HepG2 (cell line): ENCODE measurements around the gene ALDH3A2. TPM values are rescaled to one million over a fixed set of nuclear protein-coding genes. Genes with fewer than 3 reads are reported as not detected.

Source experiments
- ATAC-seq: fragments of 200-7000 bp; cut with Tn5 transposase; 3 replicates; pipeline ENCODE4 v1.9.1; 2020; ENCODE audit warnings: mild to moderate bottlenecking, moderate library complexity
- BruUV-seq: library from RNA; stranded (reverse); fragments of 400-500 nt; replicated peaks from 2 replicates; lab custom pipeline; 2021; lab: Mats Ljungman, UMichigan
- CTCF ChIA-PET: fragments of 300-600 bp; formaldehyde crosslinking; extraction: SDS; loops from one replicate; lab custom pipeline; 2021; ENCODE audit warnings: low total read pairs, inconsistent platforms, low intra/inter-chr PET ratio; lab: Yijun Ruan, JAX
- POLR2A ChIA-PET: fragments of 350-600 bp; sonication (Branson Sonifier 250); formaldehyde crosslinking; loops from one replicate; lab custom pipeline; 2020; ENCODE audit warnings: antibody characterized with exemption, inconsistent platforms; lab: Yijun Ruan, JAX
- DNase-seq: peaks from one replicate; pipeline ENCODE4 v3.0.0-alpha.2; 2015; ENCODE audit warnings: low spot score
- FAIRE-seq: peaks from 3 replicates; lab custom pipeline; 2011; peaks lifted over from hg19 to GRCh38; lab: Jason Lieb, UNC
- H2AFZ ChIP-seq: one replicate; pipeline ENCODE4 v1.6.1; 2011; ENCODE audit warnings: low read length, inconsistent platforms
- H3K27ac ChIP-seq: fragments of 300-600 bp; 3 replicates; pipeline ENCODE4 v1.8.0; 2011; ENCODE audit warnings: mixed run types, mild to moderate bottlenecking, mixed read lengths, low read length, inconsistent platforms; ENCODE audit not compliant: insufficient read depth; ENCODE audit errors: extremely low read length
- H3K27me3 ChIP-seq, 2 experiments: fragments of 200-600 bp in 1 of 2; 2 replicates in 1 of 2; 3 replicates in 1 of 2; pipeline versions ENCODE4 v1.6.0 to v1.8.0; 2011; ENCODE audit warnings: low read length in 2 of 2, mild to moderate bottlenecking in 2 of 2, moderate library complexity in 2 of 2, inconsistent platforms in 1 of 2; ENCODE audit not compliant: insufficient read depth in 2 of 2, control insufficient read depth in 1 of 2
- H3K36me3 ChIP-seq, 2 experiments: fragments of 200-600 bp in 1 of 2; replicated peaks in 1 of 2; 2 replicates in 1 of 2; 3 replicates in 1 of 2; pipeline versions ENCODE4 v1.5.1 to v1.8.0; 2011; ENCODE audit warnings: low read length in 2 of 2, inconsistent platforms in 1 of 2; ENCODE audit not compliant: insufficient read depth in 2 of 2, control insufficient read depth in 1 of 2
- H3K4me1 ChIP-seq: 2 replicates; pipeline ENCODE4 v1.5.1; 2012; ENCODE audit warnings: low read length, inconsistent platforms; ENCODE audit not compliant: insufficient read depth
- H3K4me2 ChIP-seq: 2 replicates; pipeline ENCODE4 v1.6.0; 2011; ENCODE audit warnings: low read depth, low read length, inconsistent platforms
- H3K4me3 ChIP-seq, 3 experiments: fragments of 200-600 bp in 1 of 3; sonication (generic), shearing (Covaris generic) in 1 of 3; replicated peaks in 1 of 3; 2 replicates each; pipeline ENCODE4 v1.5.1; 2011 to 2016; ENCODE audit warnings: low read length in 3 of 3, inconsistent platforms in 2 of 3, low read depth in 2 of 3, mild to moderate bottlenecking in 2 of 3, control low read depth in 1 of 3, mixed read lengths in 1 of 3; ENCODE audit not compliant: insufficient read depth in 1 of 3
- H3K79me2 ChIP-seq: one replicate; pipeline ENCODE4 v1.6.1; 2011; ENCODE audit warnings: low read length, inconsistent platforms; ENCODE audit not compliant: insufficient read depth
- H3K9ac ChIP-seq: 2 replicates; pipeline ENCODE4 v1.6.0; 2011; ENCODE audit warnings: mild to moderate bottlenecking, low read depth, low read length, inconsistent platforms; ENCODE audit not compliant: insufficient read depth
- H3K9me3 ChIP-seq: 2 replicates; pipeline ENCODE4 v1.5.1; 2012; ENCODE audit warnings: mild to moderate bottlenecking, low read length
- H4K20me1 ChIP-seq: 2 replicates; pipeline ENCODE4 v1.6.0; 2011; ENCODE audit warnings: inconsistent platforms, mild to moderate bottlenecking, low read length, moderate library complexity; ENCODE audit not compliant: insufficient read depth
- FLYWCH1 ChIP-seq: sonication (generic); formaldehyde crosslinking; IDR thresholded peaks from 2 replicates; pipeline ENCODE4 v1.8.1; 2023; ENCODE audit warnings: mild to moderate bottlenecking, missing genetic modification reagents
- FOXM1 ChIP-seq: sonication (generic); formaldehyde crosslinking; IDR thresholded peaks from 2 replicates; pipeline ENCODE4 v1.5.0; 2020; ENCODE audit warnings: missing genetic modification reagents
- GMEB1 ChIP-seq: sonication (generic); formaldehyde crosslinking; IDR thresholded peaks from 2 replicates; pipeline ENCODE4 v1.5.1; 2020; ENCODE audit warnings: missing genetic modification reagents, mild to moderate bottlenecking, borderline replicate concordance
- GPN1 ChIP-seq: sonication (generic); formaldehyde crosslinking; IDR thresholded peaks from 2 replicates; pipeline ENCODE4 v1.5.1; 2020; ENCODE audit warnings: missing genetic modification reagents, borderline replicate concordance
- HOXA7 ChIP-seq: sonication (generic); formaldehyde crosslinking; IDR thresholded peaks from 2 replicates; pipeline ENCODE4 v1.8.1; 2022; ENCODE audit warnings: mild to moderate bottlenecking, missing genetic modification reagents, moderate library complexity
- PITX1 ChIP-seq: sonication (generic); formaldehyde crosslinking; IDR thresholded peaks from 2 replicates; pipeline ENCODE4 v1.5.1; 2020; ENCODE audit warnings: mild to moderate bottlenecking, missing genetic modification reagents
- RELA ChIP-seq: sonication (generic); formaldehyde crosslinking; IDR thresholded peaks from 2 replicates; pipeline ENCODE4 v1.4.0; 2020; ENCODE audit warnings: missing genetic modification reagents
- SIN3A ChIP-seq: IDR thresholded peaks from 2 replicates; pipeline ENCODE4 v1.6.1; 2011; ENCODE audit warnings: low read depth, mild to moderate bottlenecking, control low read depth, low read length, borderline replicate concordance
- SIX1 ChIP-seq: sonication (generic); formaldehyde crosslinking; IDR thresholded peaks from 2 replicates; pipeline ENCODE4 v1.4.0; 2020; ENCODE audit warnings: missing genetic modification reagents, borderline replicate concordance
- SRSF9 ChIP-seq: fragments of 200-400 bp; formaldehyde crosslinking; IDR thresholded peaks from 2 replicates; pipeline ENCODE4 v1.6.1; 2018; ENCODE audit warnings: borderline replicate concordance, mild to moderate bottlenecking, low read depth, low read length; ENCODE audit not compliant: insufficient read depth, poor library complexity, severe bottlenecking
- ZFP41 ChIP-seq: sonication (generic); formaldehyde crosslinking; IDR thresholded peaks from 2 replicates; pipeline ENCODE4 v1.4.0; 2020; ENCODE audit warnings: mild to moderate bottlenecking, missing genetic modification reagents, borderline replicate concordance
- ZNF10 ChIP-seq: sonication (generic); formaldehyde crosslinking; IDR thresholded peaks from 2 replicates; pipeline ENCODE4 v1.4.0; 2020; ENCODE audit warnings: mild to moderate bottlenecking, low read depth, missing genetic modification reagents, borderline replicate concordance
- ZNF644 ChIP-seq: IDR thresholded peaks from 2 replicates; pipeline ENCODE4 v1.6.1; 2016; ENCODE audit warnings: low read depth
- ZNF747 ChIP-seq: sonication (generic); formaldehyde crosslinking; IDR thresholded peaks from 2 replicates; pipeline ENCODE4 v1.8.1; 2023; ENCODE audit warnings: missing genetic modification reagents, mild to moderate bottlenecking, borderline replicate concordance
- ZSCAN31 ChIP-seq: sonication (generic); formaldehyde crosslinking; IDR thresholded peaks from 2 replicates; pipeline ENCODE4 v1.5.0; 2020; ENCODE audit warnings: low read depth, mild to moderate bottlenecking, missing genetic modification reagents
- ZSCAN9 ChIP-seq: IDR thresholded peaks from 2 replicates; pipeline ENCODE4 v1.6.1; 2016; ENCODE audit warnings: borderline replicate concordance
- WGBS: methylation state at CpG from one replicate; pipeline ENCODE4 v1.1.6; 2017; ENCODE audit warnings: low lambda C conversion rate; 5-methylcytosine and 5-hydroxymethylcytosine counted together
- in situ Hi-C: cut with HindIII; loops from 2 replicates; pipeline ENCODE4 v1.10.0; 2017; ENCODE audit warnings: low pct_unique_long_range_greater_than_20kb; ENCODE audit not compliant: extremely low pct_ligation_motif_present
- intact Hi-C: fragments of 100-400 bp; cut with micrococcal nuclease; formaldehyde crosslinking; loops from one replicate; pipeline ENCODE4 v1.10.0; 2022; ENCODE audit not compliant: unreplicated experiment
- polyA plus RNA-seq, 8 experiments: library from polyadenylated mRNA; depleted of rRNA in 3 of 8; stranded (reverse) in 7 of 8; unstranded in 1 of 8; fragments of >200 nt; fragmentation: Illumina TruSeq in 4 of 8; extraction: Trizol in 4 of 8; gene quantifications; 2 replicates each; pipeline versions ENCODE4 v1.2.1 to v1.2.3, GENCODE V29; 2011 to 2016; ENCODE audit warnings: low read depth in 4 of 8, missing spikeins in 1 of 8, mixed read lengths in 1 of 8; ENCODE audit not compliant: insufficient read depth in 1 of 8
- total RNA-seq, 5 experiments: library from RNA; depleted of rRNA; stranded (reverse); fragments of >200 nt; fragmentation: Illumina TruSeq; extraction: Trizol; gene quantifications; 2 replicates each; pipeline ENCODE4 v1.2.3, GENCODE V29; 2016; ENCODE audit warnings: low read depth in 1 of 5
- TF ChIP-seq, protein P1 (sequence below), 2 experiments: sonication (generic) in 1 of 2; formaldehyde crosslinking in 1 of 2; IDR thresholded peaks; 2 replicates each; pipeline versions ENCODE4 v1.4.0 to v1.6.1; 2016 to 2020; ENCODE audit warnings: borderline replicate concordance in 1 of 2, low read depth in 1 of 2, mild to moderate bottlenecking in 1 of 2, missing genetic modification reagents in 1 of 2
- TF ChIP-seq, protein P2 (sequence below): sonication (generic); formaldehyde crosslinking; IDR thresholded peaks from 2 replicates; pipeline ENCODE4 v1.8.0; 2022; ENCODE audit warnings: mild to moderate bottlenecking, missing genetic modification reagents, moderate library complexity

The ALDH3A2 gene
- total and polyA plus RNA-seq, 2 of the 13 experiments (the other 11 are each of a cell fraction or from before 2014, with no cell fraction given): 80.8 to 180 TPM

- no peak overlapping the region for H3K27ac ChIP-seq
- no peaks in the 10 kb centered on the region for H4K20me1 ChIP-seq
- DNase-seq (no peak), FAIRE-seq (no peak), ATAC-seq (no peak)
- H3K79me2 ChIP-seq: no peaks in the 10 kb centered on the region
- no peak overlapping the region for H3K9ac ChIP-seq
- in situ Hi-C loops (loop anchor here (25.0 kb wide), 1 partner anchor 195 kb away; no protein-coding TSS in a partner anchor), intact Hi-C loops (no loop called here)
- ChIA-PET POLR2A (no interaction called here), CTCF (no interaction called here)
- peaks cover 0 to 15% of the 10 kb centered on the region in 2 experiments; a peak in 4 of 5 replicates for H3K27me3 ChIP-seq
- TF ChIP-seq SIN3A (no peak), SIX1 (no peak), ZSCAN9 (CRISPR knock-in tag) (no peak), FOXM1 (CRISPR knock-in tag) (no peak), HOXA7 (CRISPR knock-in tag) (no peak), ZNF747 (CRISPR knock-in tag) (no peak), ZNF10 (no peak), ZSCAN31 (no peak), GPN1 (CRISPR knock-in tag) (no peak), RELA (CRISPR knock-in tag) (no peak), ZFP41 (CRISPR knock-in tag) (no peak), PITX1 (CRISPR knock-in tag) (no peak), FLYWCH1 (CRISPR knock-in tag) (no peak), SRSF9 (no peak), ZNF644 (CRISPR knock-in tag) (no peak), GMEB1 (CRISPR knock-in tag) (no peak)
- TF ChIP-seq, protein P1, sequence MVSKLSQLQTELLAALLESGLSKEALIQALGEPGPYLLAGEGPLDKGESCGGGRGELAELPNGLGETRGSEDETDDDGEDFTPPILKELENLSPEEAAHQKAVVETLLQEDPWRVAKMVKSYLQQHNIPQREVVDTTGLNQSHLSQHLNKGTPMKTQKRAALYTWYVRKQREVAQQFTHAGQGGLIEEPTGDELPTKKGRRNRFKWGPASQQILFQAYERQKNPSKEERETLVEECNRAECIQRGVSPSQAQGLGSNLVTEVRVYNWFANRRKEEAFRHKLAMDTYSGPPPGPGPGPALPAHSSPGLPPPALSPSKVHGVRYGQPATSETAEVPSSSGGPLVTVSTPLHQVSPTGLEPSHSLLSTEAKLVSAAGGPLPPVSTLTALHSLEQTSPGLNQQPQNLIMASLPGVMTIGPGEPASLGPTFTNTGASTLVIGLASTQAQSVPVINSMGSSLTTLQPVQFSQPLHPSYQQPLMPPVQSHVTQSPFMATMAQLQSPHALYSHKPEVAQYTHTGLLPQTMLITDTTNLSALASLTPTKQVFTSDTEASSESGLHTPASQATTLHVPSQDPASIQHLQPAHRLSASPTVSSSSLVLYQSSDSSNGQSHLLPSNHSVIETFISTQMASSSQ (IDR thresholded peaks at IDR 0.05; ENCODE audit: low read depth): no peak
- TF ChIP-seq, protein P1 (CRISPR knock-in tag; IDR thresholded peaks at IDR 0.05; ENCODE audit: borderline replicate concordance): no peak
- TF ChIP-seq, protein P2, sequence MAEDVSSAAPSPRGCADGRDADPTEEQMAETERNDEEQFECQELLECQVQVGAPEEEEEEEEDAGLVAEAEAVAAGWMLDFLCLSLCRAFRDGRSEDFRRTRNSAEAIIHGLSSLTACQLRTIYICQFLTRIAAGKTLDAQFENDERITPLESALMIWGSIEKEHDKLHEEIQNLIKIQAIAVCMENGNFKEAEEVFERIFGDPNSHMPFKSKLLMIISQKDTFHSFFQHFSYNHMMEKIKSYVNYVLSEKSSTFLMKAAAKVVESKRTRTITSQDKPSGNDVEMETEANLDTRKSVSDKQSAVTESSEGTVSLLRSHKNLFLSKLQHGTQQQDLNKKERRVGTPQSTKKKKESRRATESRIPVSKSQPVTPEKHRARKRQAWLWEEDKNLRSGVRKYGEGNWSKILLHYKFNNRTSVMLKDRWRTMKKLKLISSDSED (CRISPR knock-in tag): no peak
- BruUV-seq: no TSS peak
- H3K4me1 ChIP-seq: peaks cover 54% of the 10 kb centered on the region
- H3K36me3 ChIP-seq: no peaks in the 10 kb centered on the region
- H2AFZ ChIP-seq: no peak overlapping the region
- H3K9me3 ChIP-seq: no peaks in the 10 kb centered on the region
- WGBS: 10% methylated on average over 2 of the region's 11 CpGs
- H3K4me3 ChIP-seq: no peak overlapping the region
- no peak overlapping the region for H3K4me2 ChIP-seq
Measured at GRCh38 chr17:19707728-19708221, 59.2 kb downstream of the ALDH3A2 start.
